H1 (cell line): ENCODE results near the gene SDSL. TPM values are rescaled to one million over a fixed set of nuclear protein-coding genes. Genes with fewer than 3 reads are reported as not detected.

Experiments
- GABPA ChIP-seq: IDR thresholded peaks from 2 replicates; pipeline ENCODE4 v1.6.1; 2011; ENCODE audit warnings: mild to moderate bottlenecking, low read length, moderate library complexity, borderline replicate concordance; ENCODE audit not compliant: insufficient read depth
- SAP30 ChIP-seq: fragments of 300-600 bp; sonication (generic); IDR thresholded peaks from 2 replicates; pipeline ENCODE4 v1.7.1; 2012; ENCODE audit warnings: low read length, moderate library complexity, mild to moderate bottlenecking, inconsistent platforms; ENCODE audit not compliant: insufficient read depth, insufficient replicate concordance
- TAF1 ChIP-seq: IDR thresholded peaks from 2 replicates; pipeline ENCODE4 v1.6.1; 2011; ENCODE audit warnings: mild to moderate bottlenecking, low read depth, low read length
- polyA plus RNA-seq, 7 experiments: library from polyadenylated mRNA; depleted of rRNA in 3 of 7; stranded (reverse) in 5 of 7; unstranded in 2 of 7; fragments of >200 nt in 5 of 7; fragments of 200-250 nt in 2 of 7; gene quantifications; 1 replicate in 5 of 7; 2 replicates in 1 of 7; 4 replicates in 1 of 7; pipeline versions ENCODE4 v1.2.1 to v1.2.3, GENCODE V29; 2011 to 2013; ENCODE audit warnings: missing spikeins in 2 of 7, mixed read lengths in 2 of 7
- total RNA-seq: library from RNA; stranded (reverse); fragmentation: NEBNext Ultra II Directional; extraction: Animal tissue kit (Norgen Biotek cat#: 25700); gene quantifications from 2 replicates; pipeline ENCODE4 v1.2.1, GENCODE V29; 2021

SDSL gene
- total and polyA plus RNA-seq, 2 of the 8 experiments (the other 6 are each of a cell fraction or from before 2014, with no cell fraction given): 0.69 to 1.3 TPM

- TF ChIP-seq SAP30 (no peak), TAF1 (no peak), GABPA (no peak)
These were observed 31.0 kb upstream of the SDSL start (continued) for GRCh38 chr12:113391145-113391544.
